ENCODE measurements around the gene RAB27A.
"Not testable (repeated sequence)": the region's sequence is repeated elsewhere in the genome, so short reads cannot be mapped to it uniquely, and the experiment has no call there.

RAB27A gene

DNA sequence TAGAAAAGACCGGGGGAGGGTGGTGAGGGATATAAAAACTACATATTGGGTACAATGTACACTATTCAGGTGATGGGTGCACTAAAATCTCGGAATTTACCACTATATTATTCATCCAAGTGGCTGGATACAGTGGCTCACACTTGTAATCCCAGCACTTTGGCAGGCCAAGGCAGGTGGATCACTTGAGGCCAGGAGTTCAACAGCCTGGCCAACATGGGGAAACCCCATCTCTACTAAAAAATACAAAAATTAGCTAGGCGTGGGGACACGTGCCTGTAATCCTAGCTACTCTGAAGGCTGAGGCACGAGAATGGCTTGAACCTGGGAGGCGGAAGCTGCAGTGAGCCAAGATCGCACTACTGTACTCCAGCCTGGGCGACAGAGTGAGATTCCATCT, 37.4 kb downstream of the RAB27A start:
- not testable (repeated sequence) for DNase-seq (ENCODE audit: low read depth in 3 of 3, low spot score in 1 of 3)

GRCh38 chr15:55250941-55251340, 38.7 kb downstream of the RAB27A start:
- no peak for DNase-seq (ENCODE audit: low read depth in 3 of 3, low spot score in 1 of 3)

DNA sequence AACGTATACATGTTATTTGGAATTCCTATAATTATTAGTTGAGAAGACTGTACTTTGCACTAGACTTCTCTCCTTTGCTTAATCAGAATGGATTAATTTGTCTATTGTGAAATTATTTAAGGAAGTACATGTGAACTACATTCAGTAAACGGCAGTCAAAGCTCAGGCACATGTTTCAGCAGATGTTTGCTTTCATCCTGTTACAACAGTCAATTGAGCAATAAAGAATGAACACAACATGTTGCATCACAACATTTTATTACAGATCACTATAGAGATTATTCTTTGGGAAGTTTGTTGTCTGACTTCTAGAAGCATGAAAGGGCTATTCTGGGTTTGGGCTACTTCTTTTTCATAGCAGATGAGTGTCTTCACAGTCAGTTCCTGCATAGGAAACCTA, 39.2 kb downstream of the RAB27A start:
- no peak for DNase-seq (ENCODE audit: low read depth in 3 of 3, low spot score in 1 of 3)

GRCh38 chr15:55249885-55250284, 39.7 kb downstream of the RAB27A start:
- DNase-seq (ENCODE audit: low read depth in 3 of 3, low spot score in 1 of 3): not testable (repeated sequence)

- DNase-seq (ENCODE audit: low read depth in 3 of 3, low spot score in 1 of 3): no peak
Measured at GRCh38 chr15:55248895-55249294, 40.7 kb downstream of the RAB27A start.

- no peak for DNase-seq (ENCODE audit: low read depth in 3 of 3, low spot score in 1 of 3)
Measured at GRCh38 chr15:55247766-55248427, 41.7 kb downstream of the RAB27A start.

DNA sequence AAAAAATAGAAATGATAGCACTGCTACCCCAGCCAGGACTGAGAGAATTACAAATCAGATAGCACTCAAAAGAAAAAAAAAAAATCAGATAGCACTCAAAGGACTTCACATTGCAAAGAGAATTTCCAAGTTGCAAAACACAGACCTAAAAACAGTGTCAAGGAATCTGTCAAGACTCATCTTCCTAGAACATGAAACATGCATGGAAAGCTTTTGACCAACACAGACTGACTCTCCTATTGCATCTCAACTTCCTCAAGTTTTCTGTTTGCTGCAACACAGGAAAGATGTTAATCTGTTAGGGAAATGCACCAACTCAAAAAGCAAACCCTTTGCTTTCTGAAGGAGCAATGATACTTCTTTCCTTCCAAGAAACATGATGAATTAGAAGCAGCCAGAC, 42.3 kb downstream of the RAB27A start:
- no peak for DNase-seq (ENCODE audit: low read depth in 3 of 3, low spot score in 1 of 3)

GRCh38 chr15:55246567-55246966, 43.0 kb downstream of the RAB27A start:
- DNase-seq (ENCODE audit: low read depth in 3 of 3, low spot score in 1 of 3): no peak

GRCh38 chr15:55245059-55245458, 44.6 kb downstream of the RAB27A start:
- no peak for DNase-seq (ENCODE audit: low read depth in 3 of 3, low spot score in 1 of 3)

DNA sequence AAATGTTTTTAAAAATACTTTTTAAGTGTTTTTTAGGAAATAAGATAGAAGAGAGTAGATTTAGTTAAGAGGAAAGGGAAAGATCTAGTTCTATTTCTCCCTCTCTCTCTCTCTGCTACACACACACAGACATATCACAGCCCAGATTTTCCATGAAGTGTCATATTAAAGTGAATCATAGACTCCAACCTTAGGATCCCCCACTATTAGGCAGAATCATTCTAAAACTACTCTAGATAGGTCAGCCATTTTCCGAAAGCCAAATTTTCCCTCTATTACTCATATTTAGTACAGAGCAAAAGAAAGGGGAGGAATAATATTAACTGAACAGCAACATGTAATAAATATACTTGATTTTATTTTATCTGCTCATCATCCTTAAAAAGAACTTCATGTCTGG, 47.7 kb downstream of the RAB27A start:
- no peak for DNase-seq (ENCODE audit: low read depth in 3 of 3, low spot score in 1 of 3)

DNA sequence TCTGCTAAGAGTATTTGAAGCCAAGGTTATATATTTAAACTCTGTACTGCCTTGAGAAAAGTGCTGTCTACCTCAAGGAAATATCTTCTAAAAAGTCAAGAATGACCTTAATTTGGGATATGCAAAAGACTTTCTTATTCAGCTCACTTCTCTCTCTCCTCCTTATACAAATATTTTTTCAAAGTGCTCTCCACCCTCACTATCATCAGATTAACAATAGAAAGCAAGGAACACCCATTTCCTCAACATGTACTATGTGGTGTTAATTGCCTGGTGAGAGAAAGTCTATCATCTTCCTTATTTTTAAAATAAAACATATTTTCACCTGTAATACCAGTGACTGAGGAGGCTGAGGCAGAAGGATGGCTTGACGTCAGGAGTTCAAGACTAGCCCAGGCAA, 48.4 kb downstream of the RAB27A start:
- DNase-seq (ENCODE audit: low read depth in 3 of 3, low spot score in 1 of 3): no peak

GRCh38 chr15:55240125-55240760, 49.4 kb downstream of the RAB27A start:
- DNase-seq (ENCODE audit: low read depth in 3 of 3, low spot score in 1 of 3): no peak

GRCh38 chr15:55239440-55240124, 50.0 kb downstream of the RAB27A start:
- no peak for DNase-seq (ENCODE audit: low read depth in 3 of 3, low spot score in 1 of 3)

DNA sequence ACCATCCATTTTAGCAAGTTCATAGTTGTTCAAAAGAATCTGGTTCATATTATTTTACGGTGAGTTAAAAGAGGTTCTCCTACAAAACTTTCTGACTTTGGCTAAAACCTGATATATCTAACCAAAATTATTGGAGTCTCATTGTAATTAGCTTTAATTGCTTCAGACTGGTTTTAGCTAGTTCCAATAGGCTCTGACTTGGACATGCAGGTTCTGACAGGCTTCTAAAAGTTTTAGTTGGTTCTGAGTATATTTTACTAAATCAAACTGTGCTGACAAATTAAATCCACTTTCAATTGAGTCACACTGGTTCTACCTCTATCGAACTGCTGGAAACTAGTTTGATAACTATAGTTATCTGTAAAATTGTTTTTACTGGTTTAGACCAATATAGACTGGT, 50.7 kb downstream of the RAB27A start:
- DNase-seq (ENCODE audit: low read depth in 3 of 3, low spot score in 1 of 3): no peak

- DNase-seq (ENCODE audit: low read depth in 3 of 3, low spot score in 1 of 3): no peak
Measured at GRCh38 chr15:55237219-55238130, 52.1 kb downstream of the RAB27A start.

- DNase-seq (ENCODE audit: low read depth in 3 of 3, low spot score in 1 of 3): no peak
Measured at GRCh38 chr15:55235546-55236036, 54.0 kb downstream of the RAB27A start.

DNA sequence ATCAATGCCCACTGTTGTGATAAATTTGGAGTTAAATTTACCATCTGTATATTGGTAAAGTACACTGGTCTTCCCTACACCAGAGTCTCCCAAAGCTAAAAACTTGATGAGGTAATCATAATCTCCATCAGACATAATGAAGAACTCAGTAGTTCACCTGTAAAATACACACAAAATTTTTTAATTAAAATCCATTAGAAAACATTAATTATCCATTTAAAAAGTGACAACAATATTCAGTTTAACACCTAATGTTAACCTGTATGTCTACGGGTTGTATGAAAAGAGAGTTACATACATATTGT, 54.9 kb downstream of the RAB27A start:
- no peak for DNase-seq (ENCODE audit: low read depth in 3 of 3, low spot score in 1 of 3)

DNA sequence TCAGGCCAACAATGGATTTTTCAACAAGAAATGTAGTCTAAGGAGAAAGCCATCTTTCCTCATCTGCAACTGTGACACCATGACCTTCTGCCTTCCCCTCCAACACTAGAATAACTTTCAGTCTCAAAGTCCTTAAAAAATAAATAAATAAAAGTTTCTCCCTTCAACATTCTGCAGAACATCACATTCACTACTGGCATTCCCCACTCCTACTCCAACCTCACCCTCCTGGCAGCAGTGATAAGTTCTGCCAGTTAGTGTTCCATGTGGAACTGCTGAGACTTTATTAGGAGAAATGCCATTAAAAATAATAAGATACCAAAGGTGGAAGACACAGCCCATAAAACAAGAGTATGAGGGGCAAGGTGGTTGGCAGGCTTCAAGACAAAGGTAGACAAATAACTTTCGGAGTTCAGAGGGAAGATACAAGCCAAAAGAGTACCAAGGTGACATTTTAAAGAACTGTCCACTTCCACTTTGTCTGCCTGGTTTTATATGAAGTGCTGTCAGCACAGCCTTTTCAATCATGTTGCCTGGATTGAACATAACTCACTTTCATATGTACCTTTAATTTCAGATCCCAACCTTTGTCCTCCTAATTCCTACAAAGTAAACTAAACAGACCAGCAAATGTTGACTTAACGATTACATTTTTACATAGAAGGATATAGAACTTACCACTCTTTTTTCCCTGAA, 55.4 kb downstream of the RAB27A start:
- DNase-seq (ENCODE audit: low read depth in 3 of 3, low spot score in 1 of 3): no peak

- no peak for DNase-seq (ENCODE audit: low read depth in 3 of 3, low spot score in 1 of 3)
Measured at GRCh38 chr15:55231455-55231854, 58.2 kb downstream of the RAB27A start.

GRCh38 chr15:55230953-55231352, 58.7 kb downstream of the RAB27A start:
- DNase-seq (ENCODE audit: low read depth in 3 of 3, low spot score in 1 of 3): no peak
